ENCODE results near the gene GNB1. TPM values are rescaled to one million over a fixed set of nuclear protein-coding genes. Genes with fewer than 3 reads are reported as not detected.

The GNB1 gene
- total RNA-seq, 2 donors from 2014 or later = 69.9 to 91.6 TPM

- peaks cover 0 to 19% of the 10 kb centered on the region in 2 donors for H3K4me1 ChIP-seq
- no peak overlapping the region for H3K4me3 ChIP-seq
- no peaks in the 10 kb centered on the region for H3K9me3 ChIP-seq
- no peaks in the 10 kb centered on the region for H3K27me3 ChIP-seq
- H3K36me3 ChIP-seq = no peaks in the 10 kb centered on the region
- DNase-seq (ENCODE audit: low spot score) = no peak
- no peak overlapping the region for H3K27ac ChIP-seq
- TF ChIP-seq CTCF (IDR thresholded peaks at IDR 0.05) = no peak
These were observed 34.0 kb upstream of the GNB1 start for GRCh38 chr1:1924849-1925248.

GRCh38 chr1:1924386-1924785 lies 33.5 kb upstream of the GNB1 start:
- TF ChIP-seq CTCF (IDR thresholded peaks at IDR 0.05) = no peak
- Histone ChIP-seq H3K9me3 (no peaks in the 10 kb centered on the region), H3K27me3 (no peaks in the 10 kb centered on the region), H3K4me3 (no peak overlapping the region), H3K27ac (no peak overlapping the region), H3K4me1 (peaks cover 0 to 23% of the 10 kb centered on the region in 2 donors), H3K36me3 (no peaks in the 10 kb centered on the region)
- DNase-seq (ENCODE audit: low spot score) = no peak

- no peak overlapping the region for H3K4me3 ChIP-seq
- TF ChIP-seq CTCF (IDR thresholded peaks at IDR 0.05) = no peak
- H3K36me3 ChIP-seq = no peaks in the 10 kb centered on the region
- H3K9me3 ChIP-seq = no peaks in the 10 kb centered on the region
- no peak overlapping the region for H3K27ac ChIP-seq
- DNase-seq (ENCODE audit: low spot score) = no peak
- peaks cover 0 to 25% of the 10 kb centered on the region in 2 donors for H3K4me1 ChIP-seq
- H3K27me3 ChIP-seq = no peaks in the 10 kb centered on the region
These were observed 32.3 kb upstream of the GNB1 start for GRCh38 chr1:1922956-1923833.

- H3K9me3 ChIP-seq = no peaks in the 10 kb centered on the region
- H3K36me3 ChIP-seq = no peaks in the 10 kb centered on the region
- TF ChIP-seq CTCF (IDR thresholded peaks at IDR 0.05) = no peak
- no peak overlapping the region for H3K4me3 ChIP-seq
- no peak for DNase-seq (ENCODE audit: low spot score)
- no peak overlapping the region for H3K27ac ChIP-seq
- peaks cover 0 to 22% of the 10 kb centered on the region in 2 donors for H3K4me1 ChIP-seq
- no peaks in the 10 kb centered on the region for H3K27me3 ChIP-seq
These were observed 31.7 kb upstream of the GNB1 start for GRCh38 chr1:1922702-1922955.

GRCh38 chr1:1921901-1922701 lies 31.2 kb upstream of the GNB1 start:
- no peak for TF ChIP-seq CTCF (IDR thresholded peaks at IDR 0.05)

More at GRCh38 chr1:1921901-1922701, 31.2 kb upstream of the GNB1 start:
- DNase-seq (ENCODE audit: low spot score) = no peak
- Histone ChIP-seq H3K27me3 (no peaks in the 10 kb centered on the region), H3K27ac (no peak overlapping the region), H3K4me3 (no peak overlapping the region), H3K36me3 (no peaks in the 10 kb centered on the region), H3K4me1 (peaks cover 0 to 17% of the 10 kb centered on the region in 2 donors), H3K9me3 (no peaks in the 10 kb centered on the region)
